ENCODE results near the gene KIF26A.

The KIF26A gene

GRCh38 chr14:104098272-104099095 is 39.9 kb upstream of the KIF26A start:
- no peak for DNase-seq (ENCODE audit: low read depth)
- no peak for TF ChIP-seq CTCF (IDR thresholded peaks at IDR 0.05; ENCODE audit: low read depth, low read length, missing control alignments)
- no peak overlapping the region for H3K4me3 ChIP-seq (ENCODE audit: low read depth, low read length)

- no peak for TF ChIP-seq CTCF (IDR thresholded peaks at IDR 0.05; ENCODE audit: low read depth, low read length, missing control alignments)
- DNase-seq (ENCODE audit: low read depth), result no peak
- no peak overlapping the region for H3K4me3 ChIP-seq (ENCODE audit: low read depth, low read length)
Measured at GRCh38 chr14:104099096-104100041, 39.0 kb upstream of the KIF26A start.

DNA sequence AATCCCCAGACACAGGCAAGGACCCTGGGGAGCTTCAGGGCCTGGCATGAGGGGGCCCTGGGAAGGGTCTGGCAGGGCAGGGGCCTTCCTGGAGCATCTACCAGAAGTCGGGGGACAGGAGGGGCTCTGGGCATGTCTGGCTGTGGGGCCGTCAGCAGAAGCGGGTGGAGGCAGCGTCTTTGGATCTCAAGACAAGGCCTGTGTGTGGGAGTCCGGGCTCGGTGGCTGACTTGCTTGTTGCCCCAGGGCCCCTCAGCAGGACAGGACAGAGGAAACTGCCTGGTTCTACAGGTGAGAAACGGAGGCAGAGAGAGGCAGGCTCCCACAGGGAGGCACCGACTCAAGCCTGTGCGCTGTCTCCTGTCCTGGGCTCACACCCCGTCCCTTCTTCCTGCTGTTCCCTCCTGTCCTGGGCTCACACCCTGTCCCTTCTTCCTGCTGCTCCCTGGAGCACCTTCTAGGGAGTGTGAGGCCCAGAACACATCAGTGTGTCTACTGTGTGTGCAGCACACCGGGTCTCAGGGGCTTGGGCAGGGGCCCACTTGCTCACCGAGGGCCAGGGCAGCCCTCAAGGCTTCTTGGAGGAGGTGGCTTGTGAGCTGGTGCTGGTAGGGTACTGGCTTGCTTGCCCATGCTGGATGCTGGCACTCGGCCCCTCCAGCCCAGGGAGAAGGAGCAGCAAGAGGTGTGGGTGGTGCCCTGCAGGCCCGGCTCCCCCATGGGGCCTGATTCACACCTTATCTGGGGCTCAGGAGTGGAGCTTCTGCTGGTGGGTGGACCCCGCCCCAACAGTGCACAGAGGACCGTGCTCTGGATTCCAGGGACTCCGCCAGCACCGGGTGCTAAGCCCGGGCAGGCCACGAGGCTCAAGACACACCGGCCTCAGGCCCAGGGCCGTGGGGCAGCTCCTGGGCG is 38.0 kb upstream of the KIF26A start:
- no peak overlapping the region for H3K4me3 ChIP-seq (ENCODE audit: low read depth, low read length)
- no peak for DNase-seq (ENCODE audit: low read depth)
- no peak for TF ChIP-seq CTCF (IDR thresholded peaks at IDR 0.05; ENCODE audit: low read depth, low read length, missing control alignments)

DNA sequence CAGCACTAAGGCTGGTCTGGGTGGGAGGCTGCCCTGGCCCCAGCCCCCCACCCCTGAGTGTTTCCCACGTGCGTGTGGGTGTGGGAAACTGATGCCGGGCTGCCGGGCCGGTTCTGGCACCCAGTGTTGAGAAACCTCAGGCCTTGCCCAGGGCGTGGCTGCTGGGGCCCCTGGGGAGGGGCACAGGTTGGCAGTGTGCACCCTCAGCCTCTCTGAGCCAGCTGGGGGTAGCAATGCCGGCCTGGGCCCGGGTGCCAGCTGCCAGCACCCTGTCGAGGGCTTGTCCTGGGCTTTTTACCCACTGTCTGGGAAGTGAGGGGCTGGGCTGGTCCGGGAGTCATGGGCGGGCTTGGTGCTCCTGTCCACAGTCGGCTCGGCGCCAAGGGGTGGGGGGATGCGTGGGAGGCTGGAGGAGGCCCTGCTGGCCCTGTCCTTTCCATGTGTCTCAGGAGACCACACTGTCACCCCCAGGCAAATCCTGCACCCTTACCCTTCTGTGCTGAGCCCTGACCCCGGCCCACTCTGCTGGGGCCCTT is 37.2 kb upstream of the KIF26A start:
- no peak for DNase-seq (ENCODE audit: low read depth)
- TF ChIP-seq CTCF (IDR thresholded peaks at IDR 0.05; ENCODE audit: low read depth, low read length, missing control alignments), result no peak
- no peak overlapping the region for H3K4me3 ChIP-seq (ENCODE audit: low read depth, low read length)

DNA sequence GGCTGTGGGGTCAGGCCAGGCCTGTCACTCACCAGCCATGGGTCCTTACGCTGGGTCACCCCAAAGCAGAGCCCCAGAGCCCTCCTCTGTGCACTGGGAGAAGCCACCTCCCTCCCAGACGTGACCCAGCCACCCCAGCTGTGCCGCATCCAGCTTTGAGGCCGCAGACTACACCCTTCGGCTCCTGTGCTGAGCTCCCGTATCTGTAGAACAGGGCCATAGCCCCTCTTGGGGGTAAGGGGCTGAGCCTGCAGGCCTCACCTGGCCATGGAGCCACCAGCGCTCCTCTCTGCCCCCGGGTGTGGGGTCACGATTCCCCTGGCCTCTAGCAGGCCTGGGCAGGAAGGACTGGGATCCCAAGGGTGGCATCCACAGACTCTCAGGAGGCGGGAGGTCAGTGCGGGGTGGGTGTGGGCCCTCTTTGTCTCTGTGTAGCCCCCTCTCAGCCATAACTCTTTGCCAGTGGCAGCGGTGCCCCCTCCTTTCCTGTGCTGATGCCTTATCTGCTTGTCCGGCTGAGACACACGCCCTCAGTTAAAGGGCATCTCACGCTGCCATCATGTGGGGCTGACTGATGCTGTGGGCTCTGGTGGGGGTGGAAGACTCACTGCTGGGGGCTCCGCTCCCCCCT is 36.6 kb upstream of the KIF26A start:
- H3K4me3 ChIP-seq (ENCODE audit: low read depth, low read length), result no peak overlapping the region
- TF ChIP-seq CTCF (IDR thresholded peaks at IDR 0.05; ENCODE audit: low read depth, low read length, missing control alignments), result no peak

More for the DNA sequence above, 36.6 kb upstream of the KIF26A start:
- no peak for DNase-seq (ENCODE audit: low read depth)
